Caco-2 (cell line): ENCODE measurements around the gene FARP1. TPM values are rescaled to one million over a fixed set of nuclear protein-coding genes. Genes with fewer than 3 reads are reported as not detected.

Experiments used
- BruUV-seq: library from RNA; stranded (reverse); fragments of 400-500 nt; replicated peaks from 2 replicates; lab custom pipeline; 2021; lab: Mats Ljungman, UMichigan
- CTCF ChIA-PET: fragments of 300-600 bp; sonication (Branson Sonifier 250); formaldehyde crosslinking; loops from one replicate; lab custom pipeline; 2022; ENCODE audit warnings: antibody characterized with exemption; lab: Charles Lee
- POLR2A ChIA-PET: fragments of 300-600 bp; sonication (Branson Sonifier 250); formaldehyde crosslinking; loops from one replicate; lab custom pipeline; 2022; ENCODE audit warnings: antibody characterized with exemption; lab: Charles Lee
- DNase-seq, 2 experiments: peaks; one replicate each; pipeline versions ENCODE4 v3.0.0 to v3.0.0-alpha.2; 2020 to 2022
- H3K27me3 ChIP-seq: replicated peaks from 2 replicates; pipeline ENCODE4 v1.6.0; 2011; ENCODE audit warnings: low read length; ENCODE audit not compliant: control insufficient read depth, insufficient read depth
- H3K36me3 ChIP-seq: 2 replicates; pipeline ENCODE4 v1.5.1; 2011; ENCODE audit warnings: low read length; ENCODE audit not compliant: control insufficient read depth, insufficient read depth
- H3K4me1 ChIP-seq: fragments of 250-450 bp; sonication (Bioruptor Pico); 2 replicates; pipeline ENCODE4 v1.5.1; 2020; ENCODE audit warnings: mild to moderate bottlenecking
- H3K4me3 ChIP-seq: 2 replicates; pipeline ENCODE4 v1.5.1; 2011; ENCODE audit warnings: low read depth, mild to moderate bottlenecking, control low read depth, low read length
- H3K9me3 ChIP-seq: fragments of 250-450 bp; sonication (Bioruptor Pico); 2 replicates; pipeline ENCODE4 v1.5.1; 2020; ENCODE audit warnings: mild to moderate bottlenecking, moderate library complexity
- H3K27ac Mint-ChIP-seq: one replicate; pipeline ENCODE4 v1.8.0; 2022; ENCODE audit warnings: mixed read lengths; ENCODE audit not compliant: unreplicated experiment
- H3K27me3 Mint-ChIP-seq: one replicate; pipeline ENCODE4 v1.8.0; 2022; ENCODE audit warnings: mixed read lengths; ENCODE audit not compliant: insufficient read depth, unreplicated experiment
- H3K36me3 Mint-ChIP-seq: one replicate; pipeline ENCODE4 v1.8.0; 2022; ENCODE audit warnings: mild to moderate bottlenecking, mixed read lengths; ENCODE audit not compliant: insufficient read depth, unreplicated experiment
- H3K4me1 Mint-ChIP-seq: one replicate; pipeline ENCODE4 v1.8.0; 2022; ENCODE audit warnings: low read depth, mixed read lengths; ENCODE audit not compliant: unreplicated experiment
- H3K4me3 Mint-ChIP-seq: one replicate; pipeline ENCODE4 v1.8.0; 2022; ENCODE audit warnings: mild to moderate bottlenecking, moderate library complexity, mixed read lengths; ENCODE audit not compliant: unreplicated experiment
- H3K9me3 Mint-ChIP-seq: one replicate; pipeline ENCODE4 v1.8.0; 2022; ENCODE audit warnings: mixed read lengths; ENCODE audit not compliant: unreplicated experiment
- CTCF ChIP-seq, 2 experiments: fragments of 200-600 bp in 1 of 2; IDR thresholded peaks; 1 replicate in 1 of 2; 2 replicates in 1 of 2; pipeline versions ENCODE4 v1.5.1 to v1.8.0; 2011 to 2022; ENCODE audit warnings: antibody characterized with exemption in 1 of 2, control low read depth in 1 of 2, inconsistent platforms in 1 of 2, low read depth in 1 of 2, low read length in 1 of 2, mild to moderate bottlenecking in 1 of 2, moderate library complexity in 1 of 2; ENCODE audit not compliant: insufficient read depth in 1 of 2, severe bottlenecking in 1 of 2, unreplicated experiment in 1 of 2
- intact Hi-C: fragments of 100-400 bp; cut with micrococcal nuclease; formaldehyde crosslinking; loops from one replicate; pipeline ENCODE4 v1.10.0; 2022; ENCODE audit not compliant: unreplicated experiment
- total RNA-seq: library from RNA; stranded (reverse); gene quantifications from 2 replicates; pipeline ENCODE4 v1.2.3, GENCODE V29; 2022

FARP1 gene
- total RNA-seq, 1 experiment from 2014 or later = 189 TPM

- POLR2A ChIA-PET = no interaction called here
These were observed 349.6 kb downstream of the FARP1 start for GRCh38 chr13:98492335-98493041.

GRCh38 chr13:98493042-98493712 lies 350.3 kb downstream of the FARP1 start:
- intact Hi-C loops = no loop called here
- Mint-ChIP-seq H3K27me3 (no peaks in the 10 kb centered on the region), H3K4me3 (no peak overlapping the region), H3K9me3 (no peaks in the 10 kb centered on the region), H3K36me3 (peaks cover 75% of the 10 kb centered on the region), H3K27ac (peak overlapping the region; percentile 26), H3K4me1 (peaks cover 42% of the 10 kb centered on the region)
- DNase-seq = no peak
- no peaks in the 10 kb centered on the region for H3K27me3 ChIP-seq
- no peak overlapping the region for H3K4me3 ChIP-seq
- TF ChIP-seq CTCF (IDR thresholded peaks at IDR 0.05; ENCODE audit: insufficient read depth in 1 of 2, low read depth in 1 of 2, low read length in 1 of 2, severe bottlenecking in 1 of 2, unreplicated experiment in 1 of 2) = no peak
- H3K36me3 ChIP-seq = no peaks in the 10 kb centered on the region
- H3K9me3 ChIP-seq = no peaks in the 10 kb centered on the region
- POLR2A ChIA-PET = no interaction called here
- CTCF ChIA-PET = no interaction called here
- BruUV-seq = no TSS peak
- peaks cover 33% of the 10 kb centered on the region; the same call in 1 of the 2 replicates for H3K4me1 ChIP-seq

More at GRCh38 chr13:98492335-98493041, 349.6 kb downstream of the FARP1 start:
- H3K27me3 ChIP-seq = no peaks in the 10 kb centered on the region
- no TSS peak for BruUV-seq
- Mint-ChIP-seq H3K4me3 (no peak overlapping the region), H3K9me3 (no peaks in the 10 kb centered on the region), H3K27me3 (no peaks in the 10 kb centered on the region), H3K36me3 (peaks cover 73% of the 10 kb centered on the region), H3K27ac (peak overlapping the region; percentile 26), H3K4me1 (peaks cover 45% of the 10 kb centered on the region)
- no peaks in the 10 kb centered on the region for H3K9me3 ChIP-seq
- H3K36me3 ChIP-seq = no peaks in the 10 kb centered on the region
- CTCF ChIA-PET = no interaction called here
- H3K4me1 ChIP-seq = peaks cover 33% of the 10 kb centered on the region; the same call in 1 of the 2 replicates
- intact Hi-C loops = no loop called here
- DNase-seq = no peak
- H3K4me3 ChIP-seq = no peak overlapping the region
- TF ChIP-seq CTCF (IDR thresholded peaks at IDR 0.05; ENCODE audit: insufficient read depth in 1 of 2, low read depth in 1 of 2, low read length in 1 of 2, severe bottlenecking in 1 of 2, unreplicated experiment in 1 of 2) = no peak

- BruUV-seq = no TSS peak
- Mint-ChIP-seq H3K27ac (no peak overlapping the region), H3K4me1 (peaks cover 41% of the 10 kb centered on the region)
These were observed 351.9 kb downstream of the FARP1 start for GRCh38 chr13:98494769-98495168.

More at GRCh38 chr13:98494769-98495168, 351.9 kb downstream of the FARP1 start:
- DNase-seq = no peak
- no peaks in the 10 kb centered on the region for H3K27me3 ChIP-seq
- no peak for TF ChIP-seq CTCF (IDR thresholded peaks at IDR 0.05; ENCODE audit: insufficient read depth in 1 of 2, low read depth in 1 of 2, low read length in 1 of 2, severe bottlenecking in 1 of 2, unreplicated experiment in 1 of 2)
- intact Hi-C loops = no loop called here
- H3K9me3 Mint-ChIP-seq = no peaks in the 10 kb centered on the region
- no peaks in the 10 kb centered on the region for H3K36me3 ChIP-seq
- peaks cover 33% of the 10 kb centered on the region; the same call in 1 of the 2 replicates for H3K4me1 ChIP-seq
- ChIA-PET CTCF (no interaction called here), POLR2A (no interaction called here)
- H3K9me3 ChIP-seq = no peaks in the 10 kb centered on the region
- H3K36me3 Mint-ChIP-seq = peaks cover 78% of the 10 kb centered on the region
- no peak overlapping the region for H3K4me3 Mint-ChIP-seq
- H3K4me3 ChIP-seq = no peak overlapping the region
- no peaks in the 10 kb centered on the region for H3K27me3 Mint-ChIP-seq
